AG04449 (cell line): ENCODE results near the gene WWC1.

ENCODE experiments used
- CTCF ChIA-PET: fragments of 350-600 bp; formaldehyde crosslinking; extraction: SDS; loops from one replicate; lab custom pipeline; 2021; ENCODE audit warnings: antibody characterized with exemption; lab: Yijun Ruan, JAX
- POLR2A ChIA-PET: fragments of 400-600, 350-600 bp; formaldehyde crosslinking; extraction: SDS; loops from one replicate; lab custom pipeline; 2020; ENCODE audit warnings: antibody characterized with exemption, inconsistent platforms; lab: Yijun Ruan, JAX
- DNase-seq: peaks from one replicate; pipeline ENCODE4 v3.0.0-alpha.2; 2010; ENCODE audit warnings: low read depth, low spot score
- H3K4me3 ChIP-seq: 2 replicates; pipeline ENCODE4 v1.5.1; 2011; ENCODE audit warnings: low read depth, mild to moderate bottlenecking, control low read depth, low read length
- CTCF ChIP-seq: IDR thresholded peaks from one replicate; pipeline ENCODE4 v1.5.1; 2011; ENCODE audit warnings: mild to moderate bottlenecking, moderate library complexity, low read length, control low read depth, inconsistent platforms; ENCODE audit not compliant: insufficient read depth; ENCODE audit errors: missing control alignments

Gene WWC1

GRCh38 chr5:168260353-168261226, 30.9 kb upstream of the WWC1 start:
- ChIA-PET POLR2A (no interaction called here), CTCF (interaction anchor here (1.0 to 1.4 kb wide), 2 partner anchors 8 to 18 kb away, joined by 3 to 4 read pairs; no protein-coding TSS in a partner anchor)
- no peak for DNase-seq
- H3K4me3 ChIP-seq = no peak overlapping the region
- no peak for TF ChIP-seq CTCF

- ChIA-PET POLR2A (no interaction called here), CTCF (interaction anchor here (1.4 kb wide), 1 partner anchor 8 kb away, joined by 4 read pairs; no protein-coding TSS in a partner anchor)
- H3K4me3 ChIP-seq = no peak overlapping the region
- no peak for DNase-seq
- no peak for TF ChIP-seq CTCF
Measured at GRCh38 chr5:168261227-168261571, 30.2 kb upstream of the WWC1 start.

DNA sequence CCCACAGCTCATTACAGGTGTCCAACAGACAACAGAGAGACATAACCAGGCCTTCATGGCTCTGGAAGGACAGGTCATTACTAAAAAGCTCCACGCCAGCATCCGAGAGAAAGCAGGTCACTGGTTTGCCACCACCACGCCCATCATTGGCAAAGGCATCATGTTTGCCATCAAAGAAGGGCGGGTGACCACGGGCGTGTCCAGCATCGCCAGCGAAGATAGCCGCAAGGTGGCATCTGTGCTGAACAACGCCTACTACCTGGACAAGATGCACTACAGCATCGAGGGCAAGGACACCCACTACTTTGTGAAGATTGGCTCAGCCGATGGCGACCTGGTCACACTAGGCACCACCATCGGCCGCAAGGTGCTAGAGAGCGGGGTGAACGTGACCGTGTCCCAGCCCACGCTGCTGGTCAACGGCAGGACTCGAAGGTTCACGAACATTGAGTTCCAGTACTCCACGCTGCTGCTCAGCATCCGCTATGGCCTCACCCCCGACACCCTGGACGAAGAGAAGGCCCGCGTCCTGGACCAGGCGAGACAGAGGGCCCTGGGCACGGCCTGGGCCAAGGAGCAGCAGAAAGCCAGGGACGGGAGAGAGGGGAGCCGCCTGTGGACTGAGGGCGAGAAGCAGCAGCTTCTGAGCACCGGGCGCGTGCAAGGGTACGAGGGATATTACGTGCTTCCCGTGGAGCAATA, 29.3 kb upstream of the WWC1 start:
- no peak for DNase-seq
- no peak for TF ChIP-seq CTCF
- H3K4me3 ChIP-seq = no peak overlapping the region
- ChIA-PET POLR2A (no interaction called here), CTCF (no interaction called here)

DNA sequence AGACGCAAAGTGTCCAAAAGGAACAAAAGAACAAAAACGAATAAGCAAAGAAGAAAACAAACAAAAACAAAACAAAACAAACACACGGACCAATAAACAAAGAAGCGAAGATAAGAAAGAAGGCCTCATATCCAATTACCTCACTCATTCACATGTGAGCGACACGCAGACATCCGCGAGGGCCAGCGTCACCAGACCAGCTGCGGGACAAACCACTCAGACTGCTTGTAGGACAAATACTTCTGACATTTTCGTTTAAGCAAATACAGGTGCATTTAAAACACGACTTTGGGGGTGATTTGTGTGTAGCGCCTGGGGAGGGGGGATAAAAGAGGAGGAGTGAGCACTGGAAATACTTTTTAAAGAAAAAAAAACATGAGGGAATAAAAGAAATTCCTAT, 28.3 kb upstream of the WWC1 start:
- no peak overlapping the region for H3K4me3 ChIP-seq
- ChIA-PET CTCF (interaction anchor here (1.3 kb wide), 1 partner anchor 9 kb away, joined by 3 read pairs; no protein-coding TSS in a partner anchor), POLR2A (no interaction called here)
- DNase-seq = no peak
- no peak for TF ChIP-seq CTCF

DNA sequence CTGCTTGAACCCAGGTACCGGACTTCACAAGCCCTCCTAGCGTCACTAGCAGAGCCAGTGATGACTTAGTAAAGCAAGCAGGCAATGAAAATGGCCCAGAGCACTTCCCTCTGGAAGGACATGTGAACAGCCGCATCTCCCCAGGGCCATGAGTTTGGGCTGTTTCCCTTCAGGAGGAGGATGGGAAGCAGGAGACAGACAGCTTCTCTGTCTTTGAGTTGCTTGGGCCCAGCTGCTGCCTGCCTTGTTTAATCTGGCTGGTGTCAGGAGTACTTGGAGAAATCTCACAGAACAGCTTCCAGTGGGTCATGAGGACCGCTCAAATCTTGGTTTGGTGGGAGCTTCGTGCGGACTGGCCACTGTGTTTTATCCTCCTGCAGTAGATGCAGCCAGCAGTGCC, 25.4 kb upstream of the WWC1 start:
- ChIA-PET CTCF (no interaction called here), POLR2A (no interaction called here)
- H3K4me3 ChIP-seq = no peak overlapping the region
- DNase-seq = no peak
- no peak for TF ChIP-seq CTCF
